B cell (primary cell): ENCODE results near the gene S100A16.

Source experiments
- CTCF ChIP-seq: fragments of 200-600 bp; IDR thresholded peaks from one replicate; pipeline ENCODE4 v1.8.0; 2022; ENCODE audit warnings: antibody characterized with exemption, mild to moderate bottlenecking
- EZH2 ChIP-seq: IDR thresholded peaks from 2 replicates; pipeline ENCODE4 v1.6.1; 2012; ENCODE audit warnings: borderline replicate concordance, low read depth, mild to moderate bottlenecking, moderate library complexity, low read length; ENCODE audit not compliant: insufficient read depth, poor library complexity, severe bottlenecking

DNA sequence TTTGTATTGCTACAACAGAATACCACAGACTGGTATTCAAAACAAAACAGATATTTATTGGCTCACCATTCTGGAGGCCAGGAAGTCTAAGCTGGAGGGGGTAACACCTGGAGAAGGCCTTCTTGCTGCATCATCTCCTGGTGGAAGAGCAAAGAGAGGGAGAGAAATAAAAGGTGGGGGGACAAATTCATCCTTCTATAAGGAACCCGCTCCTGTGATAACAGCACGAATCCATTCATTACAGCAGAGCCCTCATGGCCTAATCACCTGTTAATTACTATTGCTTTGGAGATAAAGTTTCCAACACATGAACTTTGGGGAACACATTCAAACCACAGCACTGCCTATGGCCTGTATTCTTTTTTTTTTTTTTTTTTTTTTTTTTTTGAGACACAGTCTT, 52.7 kb downstream of the S100A16 start:
- TF ChIP-seq CTCF (no peak), EZH2 (no peak)
